Kidney (tissue), 14 donors: ENCODE data around the gene TTPAL. TPM values are rescaled to one million over a fixed set of nuclear protein-coding genes. Genes with fewer than 3 reads are reported as not detected.

Experiments used
- DNase-seq, 5 donors: peaks; one replicate each; pipeline ENCODE4 v3.0.0-alpha.2; 2013 to 2020
- FAIRE-seq: peaks from 2 replicates; lab custom pipeline; 2012; peaks lifted over from hg19 to GRCh38; lab: Jason Lieb, UNC
- H3K27ac ChIP-seq, 2 donors: one replicate each; pipeline ENCODE4 v1.7.0; 2013; ENCODE audit warnings: low read depth in 2 of 2, low read length in 2 of 2, inconsistent platforms in 1 of 2
- H3K27me3 ChIP-seq: one replicate; pipeline ENCODE4 v1.7.1; 2013; ENCODE audit warnings: low read length, inconsistent platforms; ENCODE audit not compliant: control insufficient read depth, insufficient read depth
- H3K36me3 ChIP-seq, 3 donors: one replicate each; pipeline versions ENCODE4 v1.7.0 to v1.7.1; 2013; ENCODE audit warnings: low read length in 3 of 3, control low read depth in 1 of 3, inconsistent platforms in 1 of 3; ENCODE audit not compliant: insufficient read depth in 3 of 3, control insufficient read depth in 2 of 3
- H3K4me1 ChIP-seq, 3 donors: one replicate each; pipeline versions ENCODE4 v1.7.0 to v1.7.1; 2013; ENCODE audit warnings: low read length in 3 of 3, inconsistent platforms in 1 of 3, low read depth in 1 of 3; ENCODE audit not compliant: control insufficient read depth in 2 of 3, insufficient read depth in 2 of 3
- H3K4me3 ChIP-seq, 3 donors: one replicate each; pipeline versions ENCODE4 v1.7.0 to v1.8.1; 2013; ENCODE audit warnings: low read length in 3 of 3, control low read depth in 1 of 3, inconsistent platforms in 1 of 3
- H3K9ac ChIP-seq, 3 donors: one replicate each; pipeline versions ENCODE4 v1.7.0 to v1.7.1; 2013; ENCODE audit warnings: low read length in 3 of 3, control low read depth in 1 of 3, inconsistent platforms in 1 of 3
- H3K9me3 ChIP-seq, 3 donors: one replicate each; pipeline versions ENCODE4 v1.7.0 to v1.7.1; 2013; ENCODE audit warnings: low read length in 3 of 3, control low read depth in 1 of 3, inconsistent platforms in 1 of 3; ENCODE audit not compliant: control insufficient read depth in 2 of 3, insufficient read depth in 1 of 3
- intact Hi-C: fragments of 100-400 bp; cut with DNase I; formaldehyde crosslinking; loops from one replicate; pipeline ENCODE4 v1.11.1; 2022
- polyA plus RNA-seq: library from polyadenylated mRNA; stranded (reverse); fragments of 350-450 nt; fragmentation: Illumina TruSeq; extraction: RNeasy Lipid Tissue Mini Kit (QIAGEN cat#74804); gene quantifications from one replicate; pipeline ENCODE4 v1.2.3, GENCODE V29; 2014; ENCODE audit warnings: low read depth, low replicate concordance; ENCODE audit not compliant: insufficient read depth
- total RNA-seq: library from RNA; stranded (reverse); fragmentation: NEBNext Ultra II Directional; extraction: Animal tissue kit (Norgen Biotek cat#: 25700); gene quantifications from one replicate; pipeline ENCODE4 v1.2.1, GENCODE V29; 2021
- TF ChIP-seq, protein P1 (sequence below): IDR thresholded peaks from 3 replicates; pipeline ENCODE4 v1.5.1; 2012; ENCODE audit warnings: mild to moderate bottlenecking, moderate library complexity, borderline replicate concordance; ENCODE audit not compliant: insufficient read depth; ENCODE audit errors: extremely low read depth
- donor health status: control.
- donor health status: control.
- donor health status: control.
- donor health status: control.
- donor health status: control.
- donor health status: DM: yes; HTN: yes; CAD: no.
- donor health status: Normal renal cell carcinoma (clear cell type).

TTPAL gene
- total and polyA plus RNA-seq, 2 donors from 2014 or later = 3.5 to 13.5 TPM

DNA sequence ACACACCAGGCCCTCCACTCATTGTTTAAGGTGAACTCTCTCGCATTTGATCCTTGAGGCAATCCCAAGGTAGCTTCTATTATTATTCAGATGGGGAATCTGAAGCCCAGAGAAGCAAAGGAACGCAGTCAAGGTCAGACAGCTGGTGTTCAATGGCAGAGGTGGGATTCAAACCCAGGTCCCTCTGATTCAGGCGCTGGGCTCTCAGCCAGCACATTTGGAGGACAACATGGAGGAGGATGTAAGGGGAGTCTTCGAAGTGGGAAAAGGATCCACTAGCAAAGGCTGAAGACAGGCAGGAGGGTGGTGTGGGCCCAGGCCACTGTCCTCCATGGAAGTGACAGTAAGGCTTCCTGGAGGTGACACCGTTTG is 13.9 kb upstream of the TTPAL start:
- TF ChIP-seq, protein P1, sequence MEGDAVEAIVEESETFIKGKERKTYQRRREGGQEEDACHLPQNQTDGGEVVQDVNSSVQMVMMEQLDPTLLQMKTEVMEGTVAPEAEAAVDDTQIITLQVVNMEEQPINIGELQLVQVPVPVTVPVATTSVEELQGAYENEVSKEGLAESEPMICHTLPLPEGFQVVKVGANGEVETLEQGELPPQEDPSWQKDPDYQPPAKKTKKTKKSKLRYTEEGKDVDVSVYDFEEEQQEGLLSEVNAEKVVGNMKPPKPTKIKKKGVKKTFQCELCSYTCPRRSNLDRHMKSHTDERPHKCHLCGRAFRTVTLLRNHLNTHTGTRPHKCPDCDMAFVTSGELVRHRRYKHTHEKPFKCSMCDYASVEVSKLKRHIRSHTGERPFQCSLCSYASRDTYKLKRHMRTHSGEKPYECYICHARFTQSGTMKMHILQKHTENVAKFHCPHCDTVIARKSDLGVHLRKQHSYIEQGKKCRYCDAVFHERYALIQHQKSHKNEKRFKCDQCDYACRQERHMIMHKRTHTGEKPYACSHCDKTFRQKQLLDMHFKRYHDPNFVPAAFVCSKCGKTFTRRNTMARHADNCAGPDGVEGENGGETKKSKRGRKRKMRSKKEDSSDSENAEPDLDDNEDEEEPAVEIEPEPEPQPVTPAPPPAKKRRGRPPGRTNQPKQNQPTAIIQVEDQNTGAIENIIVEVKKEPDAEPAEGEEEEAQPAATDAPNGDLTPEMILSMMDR = no peak
- Histone ChIP-seq H3K27ac (no peak overlapping the region), H3K9ac (no peak overlapping the region), H3K4me3 (no peak overlapping the region), H3K9me3 (no peaks in the 10 kb centered on the region), H3K27me3 (no peaks in the 10 kb centered on the region), H3K4me1 (peaks cover 0 to 5% (median 0%) of the 10 kb centered on the region in 3 donors), H3K36me3 (no peaks in the 10 kb centered on the region)
- FAIRE-seq = no peak
- intact Hi-C loops = no loop called here
- DNase-seq = no peak

DNA sequence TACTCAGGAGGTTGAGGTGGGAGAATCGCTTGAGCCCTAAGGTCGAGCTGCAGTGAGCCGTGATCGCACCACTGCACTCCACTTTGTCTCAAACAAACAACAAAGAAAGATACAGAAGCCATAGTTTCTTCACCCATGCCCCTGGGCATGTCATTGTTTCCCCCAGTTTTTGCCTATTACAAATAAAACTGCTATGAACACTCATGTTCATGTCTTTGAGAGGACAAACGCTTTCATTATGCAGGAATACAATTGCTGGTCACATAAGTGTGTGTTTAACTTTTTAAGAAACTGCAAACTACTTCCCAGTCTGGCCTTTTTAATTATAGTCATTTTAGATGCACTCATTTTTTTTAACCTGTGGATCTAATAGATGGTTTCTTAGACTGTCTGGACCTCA is 12.2 kb upstream of the TTPAL start:
- H3K9ac ChIP-seq = no peak overlapping the region
- FAIRE-seq (no peak), DNase-seq (no peak)
- no peaks in the 10 kb centered on the region for H3K36me3 ChIP-seq
- no peaks in the 10 kb centered on the region for H3K9me3 ChIP-seq
- H3K4me1 ChIP-seq = peaks cover 0 to 5% (median 0%) of the 10 kb centered on the region in 3 donors
- TF ChIP-seq, protein P1 = no peak
- intact Hi-C loops = no loop called here
- no peak overlapping the region for H3K27ac ChIP-seq
- H3K27me3 ChIP-seq = no peaks in the 10 kb centered on the region
- no peak overlapping the region for H3K4me3 ChIP-seq

DNA sequence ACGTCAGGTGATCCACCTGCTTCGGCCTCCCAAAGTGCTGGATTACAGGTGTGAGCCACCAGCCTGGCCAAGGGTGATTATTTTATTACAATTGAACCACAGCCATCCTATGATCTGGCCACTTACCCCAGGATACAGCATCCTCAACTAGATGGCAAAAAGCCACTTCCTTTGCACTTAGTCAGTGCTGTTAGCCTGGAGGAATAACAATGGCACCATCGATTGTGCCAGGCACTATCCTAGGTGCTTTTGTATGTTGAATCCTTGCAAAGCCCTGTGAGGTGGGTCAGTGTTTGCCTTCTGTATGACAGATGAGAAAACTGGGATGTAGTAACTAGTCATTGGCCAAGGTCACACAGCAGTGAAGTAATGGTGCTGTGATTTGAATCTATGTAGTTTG is 11.2 kb upstream of the TTPAL start:
- H3K9me3 ChIP-seq = no peaks in the 10 kb centered on the region
- TF ChIP-seq, protein P1 = no peak
- no peaks in the 10 kb centered on the region for H3K36me3 ChIP-seq
- no peak overlapping the region for H3K27ac ChIP-seq
- intact Hi-C loops = no loop called here
- no peak overlapping the region for H3K9ac ChIP-seq
- H3K4me3 ChIP-seq = no peak overlapping the region
- H3K4me1 ChIP-seq = peaks cover 0 to 5% (median 0%) of the 10 kb centered on the region in 3 donors
- H3K27me3 ChIP-seq = no peaks in the 10 kb centered on the region
- no peak for DNase-seq
- FAIRE-seq = no peak

DNA sequence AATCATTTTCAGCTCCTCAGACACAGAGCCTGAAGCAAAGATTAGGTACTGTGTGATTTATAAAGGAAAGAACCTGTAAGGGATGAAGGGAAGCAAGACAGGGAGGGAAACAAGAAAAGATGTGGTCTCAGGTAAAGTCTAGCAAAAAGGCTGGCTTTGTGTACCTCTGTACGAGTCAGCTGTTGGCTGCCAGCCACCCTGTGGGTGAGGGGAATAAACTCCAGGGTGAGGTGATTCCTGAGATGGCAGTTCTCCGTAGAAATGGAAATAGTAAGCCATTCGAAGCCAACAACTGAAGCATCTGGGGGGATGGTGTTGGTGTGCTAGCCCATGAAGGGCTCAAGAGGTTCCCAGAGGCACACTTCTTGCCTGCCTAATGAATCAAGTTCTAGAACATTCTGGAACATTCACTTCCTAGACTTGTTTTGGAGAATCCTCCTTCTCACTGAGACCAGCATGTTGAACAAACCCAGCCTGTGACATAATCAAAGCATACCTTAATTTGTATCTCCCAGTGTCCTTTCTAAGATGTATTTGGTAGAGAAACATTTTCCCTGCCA is 10.6 kb upstream of the TTPAL start:
- TF ChIP-seq, protein P1 = no peak
- intact Hi-C loops = no loop called here
- peaks cover 0 to 5% (median 0%) of the 10 kb centered on the region in 3 donors for H3K4me1 ChIP-seq
- H3K27ac ChIP-seq = no peak overlapping the region
- H3K36me3 ChIP-seq = no peaks in the 10 kb centered on the region
- H3K9me3 ChIP-seq = no peaks in the 10 kb centered on the region
- H3K4me3 ChIP-seq = no peak overlapping the region
- FAIRE-seq = no peak
- H3K27me3 ChIP-seq = no peaks in the 10 kb centered on the region
- H3K9ac ChIP-seq = no peak overlapping the region
- no peak for DNase-seq
